Stimulated activated CD8-positive, alpha-beta memory T cell treated with anti-CD3 and anti-CD28 coated beads, Interleukin-2, amount 100 ng/mL, for 1 hour (primary cell): ENCODE data around the gene FOXL1.
"Not testable (repeated sequence)": the region's sequence is repeated elsewhere in the genome, so short reads cannot be mapped to it uniquely, and the experiment has no call there.

ENCODE experiments used
- DNase-seq, 2 donors: peaks; one replicate each; pipeline ENCODE4 v3.0.0-alpha.2; 2020; ENCODE audit warnings: low read depth in 2 of 2

Gene FOXL1

DNA sequence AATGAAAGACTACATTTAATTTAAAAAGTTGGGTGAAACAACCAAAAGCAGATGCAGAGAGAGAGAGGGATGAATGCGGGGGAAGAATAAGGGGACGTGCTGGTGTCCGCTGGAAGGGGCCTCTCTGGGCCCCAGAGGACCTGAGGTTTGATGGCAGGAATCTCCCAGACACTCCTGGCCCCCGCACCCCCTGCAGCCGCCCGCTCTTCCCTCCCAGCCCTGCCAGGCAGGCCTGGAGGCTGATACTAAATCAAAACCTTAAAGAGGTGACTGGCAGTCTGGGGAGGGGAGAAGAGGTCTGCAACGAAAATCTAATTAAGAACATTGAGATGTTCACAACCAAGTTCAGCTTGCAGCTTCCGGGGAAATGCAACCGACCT lies 2.4 kb downstream of the FOXL1 start:
- DNase-seq, result no peak

DNA sequence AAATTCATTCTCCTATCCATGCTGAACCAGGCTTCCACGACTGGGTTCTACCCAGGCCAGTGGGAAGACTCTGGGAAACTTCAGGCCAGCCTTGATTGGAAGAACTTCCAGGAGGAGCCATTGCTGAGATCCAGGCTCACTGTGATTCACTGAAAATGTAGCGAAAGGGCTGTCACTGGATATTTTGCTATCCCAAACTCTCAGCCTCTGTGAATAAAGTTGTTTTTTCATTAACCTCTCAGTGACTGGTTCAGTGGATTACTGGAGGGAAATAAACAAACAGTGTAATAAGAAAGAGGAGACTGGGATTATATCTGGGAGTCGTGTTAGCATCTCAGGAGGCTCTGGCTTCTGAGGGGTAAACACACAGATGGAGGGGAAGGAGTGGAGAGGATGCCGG lies 3.1 kb downstream of the FOXL1 start:
- DNase-seq, result no peak

DNA sequence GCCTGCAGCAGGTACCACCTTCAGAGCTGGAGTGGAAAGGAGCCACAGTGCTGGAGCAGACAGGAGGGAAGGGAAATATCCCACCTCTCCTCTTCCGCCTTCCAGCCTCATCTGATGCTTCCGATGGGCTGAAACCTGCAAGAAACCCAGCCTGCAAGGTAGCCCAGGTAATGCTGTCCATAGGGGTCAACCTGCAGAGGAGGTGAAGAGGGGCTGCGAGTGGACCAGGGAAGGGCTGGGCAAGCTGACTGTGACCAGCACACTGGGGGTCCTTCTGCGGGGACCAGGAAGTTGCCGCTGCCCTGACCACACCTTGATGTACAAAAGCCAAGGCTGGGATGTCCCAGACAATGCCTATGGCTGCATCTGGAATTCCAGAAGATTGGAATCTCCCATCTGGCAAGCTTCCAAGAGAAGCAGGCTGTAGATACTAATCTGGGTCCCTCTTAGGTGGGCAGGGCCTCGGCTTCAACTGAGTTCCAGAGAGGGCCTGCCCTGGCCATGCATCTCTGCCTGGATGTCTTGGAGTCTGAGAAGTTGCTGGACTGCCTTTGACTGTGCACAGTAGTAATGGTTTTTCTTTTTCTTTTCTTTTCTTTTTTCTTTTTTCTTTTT lies 5.8 kb downstream of the FOXL1 start:
- DNase-seq, result no peak

DNA sequence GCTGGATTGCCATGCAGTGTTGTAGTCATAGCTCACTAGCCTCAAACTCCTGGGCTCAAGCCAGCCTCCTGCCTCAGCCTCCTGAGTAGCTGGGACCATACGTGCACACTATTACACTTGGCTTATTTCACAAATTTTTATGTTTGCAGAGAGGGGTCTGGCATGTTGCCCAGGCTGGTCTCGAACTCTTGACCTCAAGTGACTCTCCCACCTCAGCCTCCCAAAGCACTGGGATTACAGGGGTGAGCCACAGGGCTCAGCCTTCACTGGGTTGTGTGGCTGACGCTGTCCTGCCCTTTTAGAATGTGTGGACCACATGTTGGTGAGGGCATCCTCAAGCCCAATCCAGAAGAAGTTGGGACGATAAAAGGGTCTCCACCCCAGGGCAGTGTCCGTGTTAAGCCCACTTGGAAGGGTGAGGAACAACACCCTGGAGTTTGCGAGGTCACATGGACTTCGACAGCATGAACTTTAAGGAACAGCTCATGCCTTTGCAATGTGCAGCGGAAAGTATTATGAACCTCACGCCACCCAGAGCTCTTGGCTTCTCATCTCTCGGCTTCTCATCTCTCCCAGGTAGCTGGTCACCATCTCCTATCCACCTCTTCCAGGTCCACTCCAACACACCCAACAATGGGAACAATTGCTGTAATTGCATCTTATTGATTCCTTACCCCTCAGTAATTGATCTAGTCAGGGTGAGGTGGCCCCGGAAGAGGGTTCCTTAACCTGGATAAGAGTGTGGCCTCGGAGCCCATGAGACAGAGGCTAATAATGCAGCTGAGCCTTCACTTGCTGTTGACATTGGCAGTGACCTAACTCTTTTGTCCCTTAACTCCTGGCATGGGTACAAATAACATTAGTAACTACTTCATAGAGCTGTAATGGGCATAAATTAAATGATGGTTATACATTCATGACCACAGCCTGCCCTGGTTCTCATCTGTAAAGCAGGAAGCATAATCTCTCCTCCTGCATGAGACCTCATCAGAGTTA lies 6.7 kb downstream of the FOXL1 start:
- DNase-seq, result no peak

DNA sequence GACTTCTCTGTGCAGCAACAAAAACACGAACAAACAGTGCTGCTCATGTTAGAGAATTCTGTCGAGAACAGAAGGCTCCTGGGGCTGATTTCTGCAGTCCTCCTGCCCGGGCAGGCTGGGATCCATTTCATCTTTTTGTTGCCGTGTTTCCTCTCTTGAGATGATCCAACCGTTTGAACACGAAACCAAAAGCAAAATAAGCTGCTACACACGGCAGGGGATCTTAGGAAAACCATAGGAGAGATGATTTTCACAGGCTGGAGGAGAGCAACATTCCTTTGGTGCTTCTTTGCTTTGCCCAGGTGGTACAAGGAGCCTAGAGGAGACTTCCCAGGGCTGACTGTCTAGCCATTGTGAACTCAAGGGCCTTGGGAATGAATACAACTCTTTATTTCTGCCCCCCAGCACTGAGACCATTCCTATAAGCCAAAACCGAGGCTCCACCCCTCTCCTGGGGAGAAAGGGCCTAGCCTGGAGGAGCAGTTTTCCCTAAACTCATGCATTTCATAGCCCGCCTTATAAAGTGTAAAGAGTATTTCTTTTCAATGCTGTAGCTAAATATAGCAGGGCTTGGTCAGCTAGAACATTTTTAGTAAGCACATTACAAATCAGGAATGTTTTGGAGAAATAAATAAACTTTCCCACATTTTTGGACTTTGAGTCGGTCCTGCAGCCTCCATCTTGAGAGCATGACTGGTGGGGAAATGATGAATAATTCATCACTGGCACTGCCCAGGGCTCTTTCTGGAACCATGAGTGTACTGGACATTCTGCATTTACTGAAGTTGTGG lies 7.7 kb downstream of the FOXL1 start:
- DNase-seq, result no peak

DNA sequence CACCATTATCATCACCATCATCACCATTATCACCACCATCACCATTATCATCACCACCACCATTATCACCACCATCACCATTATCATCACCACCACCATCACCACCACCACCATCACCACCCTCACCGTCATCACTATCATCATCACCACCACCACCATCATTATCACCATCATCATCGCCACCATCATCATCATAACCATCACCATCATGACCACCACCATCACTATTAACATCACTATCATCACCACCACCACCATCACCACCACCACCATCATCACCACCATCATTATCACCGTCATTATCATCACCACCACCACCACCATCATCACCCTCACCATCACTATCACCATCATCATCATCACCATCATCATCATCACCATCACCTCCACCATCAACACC lies 9.1 kb downstream of the FOXL1 start:
- DNase-seq, result no peak

DNA sequence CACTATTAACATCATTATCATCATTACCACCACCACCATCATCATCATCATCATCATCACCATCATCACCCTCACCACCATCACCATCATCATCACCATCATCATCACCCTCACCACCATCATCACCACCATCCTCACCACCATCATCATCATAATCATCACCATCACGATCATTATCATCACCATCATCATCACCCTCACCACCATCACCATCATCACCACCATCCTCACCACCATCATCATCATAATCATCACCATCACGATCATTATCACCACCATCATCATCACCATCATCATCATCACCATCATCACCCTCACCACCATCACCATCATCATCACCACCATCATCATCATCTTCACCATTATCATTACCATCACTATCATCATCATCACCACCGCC lies 9.6 kb downstream of the FOXL1 start:
- not testable (repeated sequence) for DNase-seq

DNA sequence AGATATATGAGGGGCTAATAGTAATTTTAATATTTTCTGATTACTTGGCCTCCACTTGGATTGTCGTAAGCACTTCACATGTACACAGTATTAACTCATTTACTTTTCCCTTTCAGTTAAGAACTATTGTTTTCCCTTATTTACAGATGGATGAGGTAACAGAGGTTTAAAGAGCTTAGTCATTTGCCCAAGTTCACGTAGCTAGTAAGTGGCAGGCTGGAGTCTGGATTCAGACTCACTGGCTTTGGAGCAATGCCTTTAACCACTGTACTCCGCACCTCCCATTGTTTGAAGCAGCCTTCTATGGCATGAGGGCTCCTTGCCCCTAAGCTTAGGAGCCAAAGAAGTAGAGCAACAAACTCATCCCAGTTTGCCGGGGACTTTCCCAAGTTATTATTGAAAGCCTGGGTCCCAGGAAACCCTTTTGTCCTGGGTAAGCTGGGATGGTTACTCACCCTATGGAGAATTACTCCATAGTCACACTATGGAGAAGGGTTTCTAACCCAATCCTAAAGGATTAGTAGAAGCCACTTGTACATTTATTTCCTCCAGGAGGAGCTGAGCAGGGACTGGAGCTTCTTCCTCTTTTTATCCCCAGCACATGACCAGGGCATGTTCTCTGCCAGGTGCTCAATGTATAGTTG lies 12.3 kb downstream of the FOXL1 start:
- no peak for DNase-seq

DNA sequence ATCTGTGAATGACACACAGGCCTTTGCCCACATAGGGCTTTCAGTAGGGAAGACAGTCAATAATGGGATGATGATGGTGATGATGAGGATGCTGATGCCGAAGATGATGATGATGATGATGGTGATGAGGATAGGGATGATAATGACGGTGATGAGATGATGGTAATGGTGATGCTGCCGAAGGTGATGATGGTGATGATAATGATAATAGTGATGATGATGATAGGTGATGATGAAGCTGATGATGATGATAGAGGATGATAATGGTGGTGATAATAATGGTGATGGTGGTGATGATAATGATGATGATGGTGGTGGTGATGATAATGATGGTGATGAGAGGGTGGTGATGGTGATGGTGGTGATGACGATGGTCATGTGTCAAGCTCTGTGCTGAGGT lies 12.9 kb downstream of the FOXL1 start:
- no peak for DNase-seq

DNA sequence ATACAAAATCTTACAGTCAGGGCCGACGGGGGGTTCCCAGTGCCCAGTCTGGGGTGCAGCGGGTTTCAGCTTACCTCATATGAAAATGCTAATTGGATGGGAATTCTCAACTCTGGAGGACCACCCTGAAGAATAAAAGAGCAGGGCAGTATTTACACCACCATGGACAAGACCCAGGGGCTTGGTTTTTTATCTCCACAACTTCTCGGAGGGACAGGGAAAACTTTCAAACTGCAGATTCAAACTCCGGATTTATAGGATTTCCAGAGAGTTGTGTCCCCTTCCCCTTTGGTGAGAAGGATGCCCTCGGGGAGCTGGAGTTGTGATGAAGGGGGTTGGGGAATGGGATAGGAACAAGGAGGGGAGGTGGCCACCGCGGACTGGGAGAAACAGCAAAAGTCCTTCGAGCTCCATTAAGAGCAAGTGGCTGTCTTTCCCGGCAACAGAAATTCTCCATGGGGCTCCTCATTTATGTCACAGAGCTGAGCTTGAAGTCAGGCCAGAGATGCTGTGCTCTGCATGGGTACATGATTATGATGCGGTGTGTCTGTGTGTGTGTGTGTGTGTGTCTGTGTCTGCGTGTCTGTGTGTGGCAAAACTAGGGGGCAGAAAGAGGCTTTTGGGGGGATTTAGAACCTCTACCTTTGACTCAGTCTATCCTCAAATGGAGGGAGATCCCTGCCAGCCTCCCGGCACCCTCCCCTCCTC lies 15.7 kb downstream of the FOXL1 start:
- DNase-seq, result no peak

DNA sequence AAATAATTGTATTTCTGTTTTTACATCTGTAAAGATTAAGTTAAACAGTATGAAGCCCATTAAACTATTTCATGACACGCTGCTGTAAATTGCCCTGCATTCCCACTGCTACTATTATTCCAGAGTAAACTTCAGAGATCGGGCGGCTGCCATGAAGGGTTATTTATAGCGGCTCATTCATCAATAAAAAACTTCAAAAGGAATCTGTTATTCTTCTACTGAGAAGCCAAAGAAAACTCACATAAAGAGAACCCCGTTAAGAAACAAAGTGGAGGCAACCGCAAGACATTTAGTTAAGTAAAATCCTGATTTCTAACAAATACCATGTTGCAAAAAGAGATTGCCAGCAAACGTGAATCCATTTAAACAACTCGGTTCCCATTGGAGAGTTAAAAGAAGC lies 16.4 kb downstream of the FOXL1 start:
- DNase-seq, result no peak

DNA sequence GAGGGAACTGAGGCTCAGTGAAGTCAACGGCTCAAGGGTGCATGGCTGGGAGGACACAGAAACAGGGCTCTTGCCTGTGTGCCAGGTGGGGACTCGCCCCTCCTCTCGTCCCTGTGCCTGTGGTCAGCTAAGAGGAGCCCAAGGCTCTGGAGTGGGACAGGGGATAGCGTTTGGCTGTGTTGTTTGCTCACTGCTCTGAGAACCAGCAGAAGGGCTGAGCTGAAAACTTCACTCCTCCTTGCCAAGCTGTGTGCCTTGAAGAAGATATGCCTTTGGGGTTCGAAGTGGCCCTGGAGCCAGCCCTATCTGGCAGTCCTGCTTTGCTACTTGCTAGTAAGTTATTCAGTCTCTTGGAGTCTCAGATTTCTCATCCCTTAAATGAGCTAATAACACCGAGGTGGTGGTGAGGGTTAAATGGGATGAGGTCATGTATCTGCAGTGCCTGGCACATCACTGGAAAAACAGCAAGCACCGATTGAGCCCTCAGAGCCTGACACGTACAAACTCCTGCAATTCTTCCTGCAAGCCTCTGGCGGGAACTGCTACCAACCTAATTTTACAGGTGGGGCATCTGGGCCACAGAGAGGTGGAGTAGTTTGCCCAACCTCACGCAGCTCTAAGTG lies 17.7 kb downstream of the FOXL1 start:
- DNase-seq, result no peak

DNA sequence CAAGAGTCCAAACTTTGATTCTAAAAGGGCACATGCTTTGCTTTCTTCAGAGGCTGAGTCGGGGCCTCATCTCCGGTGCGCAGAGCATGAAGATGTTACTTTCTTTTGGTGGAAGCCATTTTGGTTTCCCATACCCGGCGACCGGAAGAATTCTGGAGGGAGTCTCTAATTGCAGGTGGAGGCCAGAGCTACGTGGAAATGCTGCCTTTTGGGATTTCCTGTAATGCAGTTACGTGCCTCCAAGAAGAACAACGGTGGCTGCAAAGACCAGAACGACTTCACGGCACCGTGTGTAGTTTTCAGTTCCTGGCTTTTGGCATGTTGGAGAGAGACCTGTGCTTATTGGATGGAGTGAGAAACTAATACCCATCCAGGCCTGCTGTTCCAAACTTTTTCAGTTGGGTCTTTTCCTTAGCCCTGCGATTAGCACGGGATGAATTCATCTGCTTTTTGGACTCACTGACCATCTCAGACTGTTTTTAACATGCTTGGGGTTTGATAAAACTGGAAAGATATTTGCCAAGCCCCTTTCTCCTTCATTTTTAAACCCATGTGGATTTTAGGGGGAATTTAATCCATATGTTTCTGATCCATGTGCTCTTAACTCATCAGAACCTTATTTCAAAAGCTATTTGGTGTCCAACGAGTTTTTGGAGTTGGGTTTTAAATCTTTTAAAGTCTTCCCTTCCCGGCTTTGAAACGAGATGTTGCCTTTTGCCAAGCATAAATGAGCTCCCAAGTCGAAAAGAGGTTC lies 19.0 kb downstream of the FOXL1 start:
- DNase-seq, result no peak

DNA sequence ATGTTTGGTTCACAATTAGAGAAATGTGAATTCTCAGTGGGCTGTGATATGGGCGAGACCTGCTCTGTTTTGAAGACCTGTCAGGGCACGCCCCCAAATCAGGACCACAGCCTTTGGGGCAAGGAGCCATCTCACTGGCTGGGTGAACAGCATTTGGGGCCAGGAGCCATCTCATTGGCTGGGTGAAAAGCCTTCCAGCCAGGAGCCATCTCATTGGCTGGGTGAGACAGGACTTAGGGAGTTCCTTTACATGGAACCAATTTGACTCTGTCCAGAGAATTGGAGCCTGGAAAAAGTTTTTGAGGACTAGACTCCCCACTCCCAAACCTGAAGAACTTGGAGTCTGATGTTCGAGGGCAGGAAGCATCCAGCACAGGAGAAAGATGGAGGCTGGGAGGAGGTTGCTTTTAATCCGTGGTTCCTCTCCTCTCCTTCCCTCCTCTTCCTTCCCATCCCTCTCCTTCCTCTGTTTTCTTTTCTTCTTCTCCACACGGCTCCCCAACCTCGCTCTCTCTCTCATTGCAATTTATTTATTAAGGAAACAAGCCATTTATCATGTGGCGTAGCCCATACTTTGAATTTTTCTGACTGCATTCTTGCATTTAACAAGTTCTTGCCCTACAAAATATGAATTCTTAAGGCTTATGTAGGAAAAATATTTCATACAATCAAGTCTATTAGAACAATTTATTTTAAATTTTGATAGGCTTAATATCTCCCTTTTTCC lies 19.7 kb downstream of the FOXL1 start:
- DNase-seq, result no peak

DNA sequence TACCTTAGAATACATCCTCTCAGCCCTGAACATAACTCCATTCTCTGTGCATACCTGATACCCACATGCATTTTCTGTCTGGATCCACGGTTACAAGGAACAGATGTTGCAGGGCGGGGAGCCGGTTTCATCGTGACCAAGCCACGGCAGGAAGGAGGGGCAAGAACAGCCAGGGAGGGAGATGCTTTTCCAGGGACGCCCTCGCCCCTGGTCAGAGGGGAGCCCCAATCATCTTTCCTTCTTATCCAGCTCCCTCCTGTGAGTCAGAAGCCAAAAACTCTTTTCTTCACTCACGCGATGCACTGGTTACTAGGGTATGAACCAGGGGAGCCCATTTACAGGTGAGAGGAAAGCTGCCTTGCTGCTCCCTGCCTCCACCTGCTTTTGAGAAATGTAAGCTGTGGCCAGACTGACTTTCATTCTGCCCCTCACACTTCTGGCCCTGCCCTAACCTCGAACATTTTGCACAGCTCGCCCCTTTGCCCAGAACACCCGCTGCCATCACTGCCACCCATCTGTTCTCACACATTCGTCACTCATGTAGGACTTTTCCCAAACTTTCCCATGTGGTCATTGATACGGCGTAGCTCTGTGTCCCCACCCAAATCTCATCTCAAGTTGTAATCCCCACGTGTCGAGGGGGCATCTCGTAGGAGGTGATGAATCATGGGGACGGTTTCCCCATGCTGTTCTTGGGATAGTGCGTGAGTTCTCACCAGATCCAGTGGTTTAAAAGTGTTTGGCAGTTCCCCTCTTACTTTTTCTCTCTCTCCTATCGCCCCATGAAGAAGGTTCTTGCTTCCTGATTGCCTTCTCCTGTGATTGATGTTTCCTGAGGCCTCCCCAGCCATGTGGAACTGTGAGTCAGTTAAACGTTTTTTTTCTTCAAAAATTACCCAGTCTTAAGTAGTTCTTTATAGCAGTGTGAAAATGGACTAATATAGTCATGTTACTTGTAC lies 20.5 kb downstream of the FOXL1 start:
- no peak for DNase-seq

DNA sequence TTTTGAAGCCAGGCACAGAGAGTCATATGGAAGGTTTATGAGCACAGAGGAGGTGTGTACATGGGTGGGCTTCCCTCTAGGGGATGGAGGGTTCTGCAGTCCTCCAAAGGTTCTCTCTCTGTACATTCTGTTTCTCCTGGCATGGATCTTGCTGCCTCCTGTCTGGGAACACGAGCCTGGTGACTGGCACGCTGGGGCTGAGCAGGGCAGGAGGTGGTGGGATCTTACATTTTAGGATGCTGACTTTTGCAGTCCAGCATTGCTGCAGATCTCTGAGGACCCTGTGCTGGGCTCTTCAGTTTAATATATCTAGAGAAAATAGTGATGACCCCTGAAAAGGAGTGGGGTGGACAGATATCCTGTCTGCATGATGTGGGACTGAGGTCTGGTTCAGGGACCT lies 23.0 kb downstream of the FOXL1 start:
- DNase-seq, result no peak

DNA sequence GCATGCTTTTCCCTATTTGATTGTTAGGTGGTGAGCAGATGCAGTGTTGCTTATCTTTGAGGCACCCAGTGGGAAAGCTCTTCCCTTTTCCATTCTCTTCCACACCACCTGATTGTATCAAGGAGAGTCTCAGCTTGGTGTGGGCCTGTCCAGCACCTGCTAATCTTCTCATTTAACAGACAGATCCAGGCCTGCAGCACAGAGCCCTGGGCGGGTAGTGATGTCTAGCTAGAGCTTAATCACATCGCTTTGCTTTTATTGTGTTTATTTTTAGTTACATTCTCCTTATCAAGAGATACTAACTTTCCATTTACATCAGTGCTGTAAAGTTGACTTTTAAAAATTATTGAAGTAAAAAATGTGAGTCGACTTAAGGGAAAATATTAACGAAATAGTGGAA lies 24.2 kb downstream of the FOXL1 start:
- no peak for DNase-seq
